GM10248 (cell line): ENCODE results near the gene ZDHHC12.

Experiments used
- CTCF ChIA-PET: fragments of 300-600 bp; sonication (Branson Sonifier 250); formaldehyde crosslinking; extraction: SDS; loops from one replicate; lab custom pipeline; 2021; ENCODE audit warnings: antibody characterized with exemption; lab: Yijun Ruan, JAX
- POLR2A ChIA-PET: fragments of 350-650 bp; sonication (Branson Sonifier 250); formaldehyde crosslinking; extraction: SDS; loops from one replicate; lab custom pipeline; 2020; ENCODE audit warnings: antibody characterized with exemption; lab: Yijun Ruan, JAX
- DNase-seq: peaks from one replicate; pipeline ENCODE4 v3.0.0; 2012; ENCODE audit errors: extremely low spot score
- TF ChIP-seq, protein P1 (sequence below): IDR thresholded peaks from 2 replicates; pipeline ENCODE4 v1.5.1; 2012; ENCODE audit warnings: mild to moderate bottlenecking, low read depth; ENCODE audit errors: extremely low read depth, missing control alignments, control extremely low read depth

ZDHHC12 gene

DNA sequence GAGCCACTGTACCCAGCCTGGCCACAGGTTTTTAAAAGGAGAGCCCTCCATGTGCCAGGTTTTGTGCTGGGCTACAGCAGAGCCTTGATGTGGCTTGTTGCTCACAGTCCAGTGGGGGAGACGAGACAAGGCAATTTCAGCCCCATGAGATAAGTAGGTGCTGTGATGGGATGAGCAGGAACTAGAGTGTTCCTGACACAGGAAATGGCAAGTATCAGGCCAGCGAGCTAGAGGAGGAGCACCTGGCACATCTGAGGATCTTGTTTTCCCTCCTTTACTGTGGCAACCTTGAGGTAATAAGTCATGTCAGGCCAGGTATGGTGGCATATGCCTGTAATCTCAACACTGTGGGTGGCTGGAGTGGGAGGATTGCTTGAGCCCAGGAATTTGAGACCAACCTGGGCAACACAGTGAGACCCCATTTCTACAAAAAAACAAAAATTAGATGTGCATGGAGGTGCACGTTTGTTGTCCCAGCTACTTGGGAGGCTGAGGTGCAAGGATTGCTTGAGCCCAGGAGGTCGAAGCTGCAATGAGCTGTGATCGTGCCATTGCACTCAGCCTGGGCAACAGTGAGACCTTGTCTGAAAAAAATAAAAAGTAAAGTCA is 3.8 kb upstream of the ZDHHC12 start:
- CTCF ChIA-PET, result interaction anchor here (1.2 kb wide), 1 partner anchor 30 kb away, joined by 3 read pairs; no protein-coding TSS in a partner anchor
- POLR2A ChIA-PET, result interaction anchor here (0.6 kb wide), 1 partner anchor 12 kb away, joined by 3 read pairs; no protein-coding TSS in a partner anchor
- TF ChIP-seq, protein P1, sequence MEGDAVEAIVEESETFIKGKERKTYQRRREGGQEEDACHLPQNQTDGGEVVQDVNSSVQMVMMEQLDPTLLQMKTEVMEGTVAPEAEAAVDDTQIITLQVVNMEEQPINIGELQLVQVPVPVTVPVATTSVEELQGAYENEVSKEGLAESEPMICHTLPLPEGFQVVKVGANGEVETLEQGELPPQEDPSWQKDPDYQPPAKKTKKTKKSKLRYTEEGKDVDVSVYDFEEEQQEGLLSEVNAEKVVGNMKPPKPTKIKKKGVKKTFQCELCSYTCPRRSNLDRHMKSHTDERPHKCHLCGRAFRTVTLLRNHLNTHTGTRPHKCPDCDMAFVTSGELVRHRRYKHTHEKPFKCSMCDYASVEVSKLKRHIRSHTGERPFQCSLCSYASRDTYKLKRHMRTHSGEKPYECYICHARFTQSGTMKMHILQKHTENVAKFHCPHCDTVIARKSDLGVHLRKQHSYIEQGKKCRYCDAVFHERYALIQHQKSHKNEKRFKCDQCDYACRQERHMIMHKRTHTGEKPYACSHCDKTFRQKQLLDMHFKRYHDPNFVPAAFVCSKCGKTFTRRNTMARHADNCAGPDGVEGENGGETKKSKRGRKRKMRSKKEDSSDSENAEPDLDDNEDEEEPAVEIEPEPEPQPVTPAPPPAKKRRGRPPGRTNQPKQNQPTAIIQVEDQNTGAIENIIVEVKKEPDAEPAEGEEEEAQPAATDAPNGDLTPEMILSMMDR, result no peak
- no peak for DNase-seq

DNA sequence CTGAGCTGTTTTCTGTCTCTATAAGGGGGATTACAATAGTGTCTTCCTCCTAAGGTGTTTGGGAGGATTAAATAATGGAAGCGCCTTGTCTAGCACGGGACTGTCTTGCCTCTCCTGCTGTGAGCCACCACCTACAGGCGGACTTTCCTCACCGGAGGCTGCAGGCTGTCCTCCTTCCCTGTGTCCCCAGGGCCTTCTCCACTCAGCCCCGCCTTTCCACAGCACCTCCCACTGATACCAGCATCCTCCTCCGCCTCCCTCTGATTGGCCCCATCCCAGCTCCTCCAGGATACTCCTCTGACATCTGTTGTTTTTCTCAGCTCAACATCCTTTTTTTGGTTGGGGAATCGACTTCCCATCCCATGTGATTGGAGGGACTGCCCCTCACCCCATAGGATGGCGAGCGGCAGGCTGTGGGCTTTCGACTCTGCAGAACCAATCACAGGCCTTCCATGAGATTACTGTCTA is 851 bp upstream of the ZDHHC12 start:
- ChIA-PET CTCF (interaction anchor here (1.0 to 1.7 kb wide), 4 partner anchors 8 to 204 kb away, joined by 3 to 8 read pairs (median 5); partner anchors contain the start of genes ENDOG and SPOUT1), POLR2A (interaction anchor here (0.5 to 1.3 kb wide), 6 partner anchors 9 to 314 kb away, joined by 3 to 5 read pairs (median 4); partner anchors contain the start of gene SPTAN1)
- peak; percentile 67 for DNase-seq
- TF ChIP-seq, protein P1, result peak; percentile 14

DNA sequence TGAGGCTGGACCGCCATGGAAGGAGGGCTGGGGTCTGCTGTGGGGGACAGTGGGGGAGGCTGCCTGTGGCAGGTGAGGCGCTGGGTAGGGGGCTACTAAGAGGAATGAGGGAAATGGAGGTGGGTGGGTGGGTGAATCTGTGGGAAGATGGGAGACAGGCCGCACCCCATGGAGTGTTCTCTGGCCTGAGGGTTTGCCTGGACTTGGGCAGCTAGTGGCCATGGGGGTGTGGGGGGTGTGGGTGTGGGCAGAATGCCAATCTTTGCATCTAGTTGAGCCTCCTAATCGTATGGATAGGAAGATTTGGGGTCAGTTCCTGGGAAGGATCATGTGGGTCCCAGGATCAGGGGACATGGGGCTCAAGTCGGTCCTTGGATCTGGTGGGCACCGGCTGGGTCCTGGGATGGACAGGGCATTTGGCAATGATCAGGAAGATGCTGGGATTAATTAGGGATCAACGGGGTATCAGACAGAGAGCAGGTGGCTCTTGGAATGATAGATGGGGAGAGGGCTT is 518 bp downstream of the ZDHHC12 start:
- ChIA-PET POLR2A (interaction anchor here (1.1 kb wide), 1 partner anchor 171 kb away, joined by 5 read pairs; the partner anchor contains the start of gene SPTAN1), CTCF (interaction anchor here (1.7 kb wide), 1 partner anchor 10 kb away, joined by 8 read pairs; no protein-coding TSS in a partner anchor)
- TF ChIP-seq, protein P1, result no peak
- no peak for DNase-seq

DNA sequence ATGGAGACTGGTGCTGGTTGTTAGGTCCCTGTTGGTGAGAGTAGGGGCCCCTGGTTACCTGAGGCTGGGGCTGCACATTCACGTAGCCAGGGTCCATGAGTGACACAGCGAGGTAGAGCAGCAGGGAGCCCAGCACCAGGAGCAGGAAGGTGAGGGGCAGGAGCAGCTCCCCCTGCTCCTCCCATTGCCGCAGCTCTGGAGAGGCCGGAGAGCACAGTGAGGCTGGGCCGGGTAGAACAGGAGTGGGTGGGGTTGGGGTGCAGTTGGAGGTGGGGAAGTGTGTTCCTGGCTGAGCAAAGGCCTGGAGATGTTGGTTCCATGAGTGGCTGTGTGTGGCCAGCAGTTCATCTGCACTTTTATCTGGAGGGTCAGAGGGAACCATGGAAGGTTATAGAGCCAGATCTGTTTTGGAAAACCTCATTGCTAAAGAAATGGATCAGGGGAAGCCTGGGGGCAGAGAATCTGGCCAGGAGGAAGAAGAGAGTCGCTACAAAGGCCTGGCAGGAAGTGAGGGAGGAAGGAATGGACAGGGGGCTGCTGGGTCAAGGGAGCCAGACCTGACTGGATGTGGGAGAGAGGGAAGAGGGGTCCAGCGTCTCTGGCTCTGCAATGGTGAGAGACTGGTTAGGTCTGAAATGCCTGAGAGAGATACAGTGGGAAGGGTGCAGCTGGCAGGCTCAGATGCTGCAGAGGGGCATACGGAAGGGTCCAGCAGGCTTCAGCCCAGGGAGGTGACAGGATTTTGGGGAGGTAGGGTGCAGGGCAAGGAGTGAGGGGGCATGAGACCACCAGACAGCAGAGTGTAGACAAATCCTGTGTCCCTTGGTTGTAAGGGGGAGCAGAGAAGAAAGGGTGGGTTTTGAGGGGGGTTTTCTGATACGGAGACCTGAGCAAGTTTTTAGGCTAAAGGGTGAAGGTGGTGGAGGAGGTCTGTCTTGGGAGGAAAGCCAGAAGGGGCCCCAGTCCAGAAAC is 1.3 kb downstream of the ZDHHC12 start:
- ChIA-PET CTCF (interaction anchor here (0.6 to 1.4 kb wide), 2 partner anchors 21 to 95 kb away, joined by 3 read pairs; partner anchors contain the start of genes ENDOG and PKN3), POLR2A (no interaction called here)
- DNase-seq, result no peak
- TF ChIP-seq, protein P1, result no peak

DNA sequence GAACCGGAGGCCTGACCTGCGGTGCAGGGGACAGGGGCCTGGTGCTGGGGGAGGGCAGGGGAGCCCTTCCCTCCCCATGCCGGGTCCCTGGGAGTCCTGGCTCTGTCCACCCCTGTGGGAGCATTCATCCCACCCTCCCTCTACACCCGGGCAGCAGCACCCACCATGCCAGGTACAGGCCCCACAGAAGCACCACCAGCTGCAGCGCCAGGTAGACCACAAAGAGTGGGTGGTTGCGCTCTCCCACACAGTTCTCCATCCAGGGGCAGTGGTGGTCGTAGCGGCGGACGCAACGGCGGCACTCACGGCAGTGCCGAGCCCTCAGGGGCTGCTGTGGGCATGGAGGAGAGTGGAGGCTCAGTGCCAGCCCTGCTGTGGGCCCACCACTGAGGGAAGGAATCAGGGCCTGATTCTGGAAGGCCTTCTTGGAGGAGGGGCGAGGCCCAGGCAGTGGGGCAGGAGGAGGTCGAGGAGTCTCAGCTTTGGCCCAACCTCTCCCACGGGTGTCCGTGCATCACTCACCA is 2.4 kb downstream of the ZDHHC12 start:
- CTCF ChIA-PET, result interaction anchor here (1.3 to 1.4 kb wide), 2 partner anchors 16 to 97 kb away, joined by 3 read pairs; partner anchors contain the start of gene ENDOG
- POLR2A ChIA-PET, result no interaction called here

More for the DNA sequence above, 2.4 kb downstream of the ZDHHC12 start:
- DNase-seq, result no peak
- TF ChIP-seq, protein P1, result no peak
